Smooth muscle cell (in vitro differentiated cells): ENCODE results near the gene MRE11. TPM values are rescaled to one million over a fixed set of nuclear protein-coding genes. Genes with fewer than 3 reads are reported as not detected.

ENCODE experiments used
- DNase-seq: peaks from one replicate; lab custom pipeline; 2025; ENCODE audit not compliant: unreplicated experiment; lab: John Stamatoyannopoulos, UW
- H2AFZ ChIP-seq: fragments of 200-600 bp; sonication (generic); 2 replicates; pipeline ENCODE4 v1.6.0; 2016; ENCODE audit warnings: antibody characterized with exemption, low read depth, mild to moderate bottlenecking
- H3F3A ChIP-seq: fragments of 200-600 bp; sonication (generic); 2 replicates; pipeline ENCODE4 v1.6.0; 2017; ENCODE audit warnings: antibody characterized with exemption, low read depth
- H3K27ac ChIP-seq: fragments of 200-600 bp; sonication (generic); 2 replicates; pipeline ENCODE4 v1.5.1; 2016; ENCODE audit warnings: low read depth, mild to moderate bottlenecking
- H3K27me3 ChIP-seq: fragments of 200-600 bp; sonication (generic); 2 replicates; pipeline ENCODE4 v1.6.1; 2016; ENCODE audit warnings: low read depth, mild to moderate bottlenecking
- H3K36me3 ChIP-seq: fragments of 200-600 bp; sonication (generic); 2 replicates; pipeline ENCODE4 v1.5.1; 2016; ENCODE audit warnings: low read depth
- H3K4me1 ChIP-seq: fragments of 200-600 bp; sonication (generic); 2 replicates; pipeline ENCODE4 v1.5.1; 2016; ENCODE audit warnings: low read depth
- H3K4me2 ChIP-seq: fragments of 200-600 bp; sonication (generic); 2 replicates; pipeline ENCODE4 v1.6.0; 2016; ENCODE audit warnings: mild to moderate bottlenecking
- H3K4me3 ChIP-seq: fragments of 200-600 bp; sonication (generic); 2 replicates; pipeline ENCODE4 v1.5.1; 2016; ENCODE audit warnings: mild to moderate bottlenecking
- H3K79me2 ChIP-seq: fragments of 200-600 bp; sonication (generic); 2 replicates; pipeline ENCODE4 v1.6.0; 2016; ENCODE audit warnings: low read depth, mild to moderate bottlenecking
- H3K9ac ChIP-seq: fragments of 200-600 bp; sonication (generic); 2 replicates; pipeline ENCODE4 v1.6.0; 2016; ENCODE audit warnings: low read depth
- H3K9me3 ChIP-seq: fragments of 200-600 bp; sonication (generic); replicated peaks from 2 replicates; pipeline ENCODE4 v1.5.1; 2016; ENCODE audit warnings: low read depth
- H4K20me1 ChIP-seq: fragments of 200-600 bp; sonication (generic); 2 replicates; pipeline ENCODE4 v1.6.0; 2016; ENCODE audit warnings: low read depth
- CTCF ChIP-seq: fragments of 200-600 bp; sonication (generic); IDR thresholded peaks from 2 replicates; pipeline ENCODE4 v1.5.1; 2017; ENCODE audit warnings: borderline replicate concordance, mild to moderate bottlenecking, antibody characterized with exemption; ENCODE audit not compliant: insufficient read depth, poor library complexity, severe bottlenecking
- WGBS: methylation state at CpG from one replicate; pipeline ENCODE4 v1.1.7; 2016; ENCODE audit warnings: low lambda C conversion rate; 5-methylcytosine and 5-hydroxymethylcytosine counted together
- polyA plus RNA-seq: library from polyadenylated mRNA; unstranded; fragments of >200 nt; fragmentation: Nextera tagmentation; extraction: Ambion mirVana; gene quantifications from 2 replicates; pipeline ENCODE4 v1.2.1, GENCODE V29; 2016
- total RNA-seq: library from RNA; depleted of rRNA; stranded (reverse); fragments of >200 nt; gene quantifications from 2 replicates; pipeline ENCODE4 v1.2.3, GENCODE V29; 2014

The MRE11 gene
- total and polyA plus RNA-seq, 2 experiments from 2014 or later: 5.1 to 15.1 TPM

DNA sequence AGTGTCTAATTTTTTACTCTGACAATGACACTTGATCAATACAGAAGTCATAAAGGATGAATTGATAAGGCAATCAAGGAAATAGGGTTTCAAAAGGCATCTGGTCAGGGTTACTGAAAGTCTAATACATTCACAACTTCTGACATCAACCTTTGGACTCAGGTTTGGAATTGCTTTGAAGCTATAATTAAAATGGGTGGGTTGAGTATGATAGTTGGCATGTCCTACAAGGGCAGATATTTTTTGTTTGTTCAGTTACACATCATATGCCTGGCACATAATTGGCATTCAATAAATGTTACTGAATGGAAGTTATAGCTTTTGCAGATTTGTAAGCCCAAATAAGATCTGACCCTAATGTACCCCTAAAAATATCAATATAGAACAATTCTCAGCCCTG lies 42.7 kb upstream of the MRE11 start:
- Histone ChIP-seq H3K36me3 (no peaks in the 10 kb centered on the region), H3K27me3 (no peaks in the 10 kb centered on the region), H3K9ac (no peak overlapping the region), H4K20me1 (no peaks in the 10 kb centered on the region), H2AFZ (no peak overlapping the region), H3K27ac (no peak overlapping the region), H3K79me2 (no peaks in the 10 kb centered on the region), H3K4me3 (no peak overlapping the region), H3F3A (no peaks in the 10 kb centered on the region), H3K9me3 (no peaks in the 10 kb centered on the region), H3K4me1 (no peaks in the 10 kb centered on the region), H3K4me2 (no peak overlapping the region)
- TF ChIP-seq CTCF: no peak
- DNase-seq: no peak

GRCh38 chr11:94533696-94534630 lies 40.3 kb upstream of the MRE11 start:
- Histone ChIP-seq H3F3A (no peaks in the 10 kb centered on the region), H3K36me3 (no peaks in the 10 kb centered on the region), H3K27ac (peak overlapping the region; percentile 21), H3K79me2 (no peaks in the 10 kb centered on the region), H3K4me3 (no peak overlapping the region), H4K20me1 (no peaks in the 10 kb centered on the region), H3K9me3 (no peaks in the 10 kb centered on the region), H2AFZ (peak overlapping the region; percentile 56), H3K27me3 (no peaks in the 10 kb centered on the region), H3K9ac (no peak overlapping the region), H3K4me1 (no peaks in the 10 kb centered on the region), H3K4me2 (peak overlapping the region; percentile 53)
- WGBS: 69% methylated on average over 6 of the region's 6 CpGs
- no peak for DNase-seq
- TF ChIP-seq CTCF: no peak

GRCh38 chr11:94533206-94533605 lies 39.6 kb upstream of the MRE11 start:
- no peaks in the 10 kb centered on the region for H3K79me2 ChIP-seq
- no peak overlapping the region for H3K9ac ChIP-seq
- H3K27me3 ChIP-seq: no peaks in the 10 kb centered on the region
- no peak overlapping the region for H3K4me2 ChIP-seq
- H3K4me1 ChIP-seq: no peaks in the 10 kb centered on the region
- H3K4me3 ChIP-seq: no peak overlapping the region
- H3K36me3 ChIP-seq: no peaks in the 10 kb centered on the region
- WGBS: 94% methylated on average over 1 of the region's 1 CpG
- peak overlapping the region; percentile 38 for H2AFZ ChIP-seq
- TF ChIP-seq CTCF: no peak
- H3K9me3 ChIP-seq: no peaks in the 10 kb centered on the region
- no peak overlapping the region for H3K27ac ChIP-seq
- H4K20me1 ChIP-seq: no peaks in the 10 kb centered on the region
- no peak for DNase-seq
- no peaks in the 10 kb centered on the region for H3F3A ChIP-seq

GRCh38 chr11:94532211-94532610 lies 38.6 kb upstream of the MRE11 start:
- Histone ChIP-seq H3K79me2 (no peaks in the 10 kb centered on the region), H4K20me1 (no peaks in the 10 kb centered on the region), H3K27me3 (no peaks in the 10 kb centered on the region), H3K36me3 (no peaks in the 10 kb centered on the region), H3F3A (no peaks in the 10 kb centered on the region), H3K4me3 (no peak overlapping the region), H3K9ac (no peak overlapping the region), H3K27ac (no peak overlapping the region), H2AFZ (no peak overlapping the region), H3K4me1 (no peaks in the 10 kb centered on the region), H3K9me3 (no peaks in the 10 kb centered on the region), H3K4me2 (no peak overlapping the region)
- DNase-seq: no peak
- 92% methylated on average over 3 of the region's 3 CpGs for WGBS
- no peak for TF ChIP-seq CTCF
